SK-N-SH treated with all-trans-retinoic acid at 6 μM for 48 hours (cell line): ENCODE measurements around the gene CST11.

ENCODE experiments used
- CSDC2 ChIP-seq: fragments of 250-450 bp; sonication (Bioruptor Pico); IDR thresholded peaks from 2 replicates; pipeline ENCODE4 v1.5.0; 2020; ENCODE audit warnings: mild to moderate bottlenecking, moderate library complexity
- SNAI2 ChIP-seq: fragments of 250-450 bp; sonication (Bioruptor Pico); IDR thresholded peaks from 2 replicates; pipeline ENCODE4 v1.5.0; 2020; ENCODE audit warnings: mild to moderate bottlenecking, moderate library complexity

- TF ChIP-seq SNAI2 (CRISPR knock-in tag) (no peak), CSDC2 (CRISPR knock-in tag) (no peak)
These were observed 3.0 kb upstream of the CST11 start for GRCh38 chr20:23455639-23456038.
